Natural killer cell (primary cell): ENCODE measurements around the gene LRIG1. TPM values are rescaled to one million over a fixed set of nuclear protein-coding genes. Genes with fewer than 3 reads are reported as not detected.

Experiments
- ATAC-seq, 3 donors: fragments of 150-1000 bp in 2 of 3; fragments of 200-7000 bp in 1 of 3; cut with Tn5 transposase; 1 replicate in 1 of 3; 2 replicates in 2 of 3; pipeline ENCODE4 v1.10.0; 2021; ENCODE audit warnings: mild to moderate bottlenecking in 2 of 3, moderate library complexity in 2 of 3
- DNase-seq, 2 donors: peaks; one replicate each; pipeline versions ENCODE4 v3.0.0 to v3.0.0-alpha.2; 2013 to 2021; ENCODE audit warnings: mixed read lengths in 1 of 2
- H3K27ac ChIP-seq: one replicate; pipeline ENCODE4 v1.5.1; 2013; ENCODE audit warnings: mild to moderate bottlenecking, low read length
- H3K27me3 ChIP-seq: one replicate; pipeline ENCODE4 v1.6.1; 2013; ENCODE audit warnings: low read length; ENCODE audit not compliant: control insufficient read depth, insufficient read depth
- H3K36me3 ChIP-seq: one replicate; pipeline ENCODE4 v1.6.1; 2013; ENCODE audit warnings: low read length; ENCODE audit not compliant: control insufficient read depth, insufficient read depth
- H3K4me1 ChIP-seq: one replicate; pipeline ENCODE4 v1.6.1; 2013; ENCODE audit warnings: low read length; ENCODE audit not compliant: control insufficient read depth, insufficient read depth
- H3K4me3 ChIP-seq: one replicate; pipeline ENCODE4 v1.5.1; 2013; ENCODE audit warnings: low read length
- H3K9me3 ChIP-seq: one replicate; pipeline ENCODE4 v1.6.1; 2013; ENCODE audit warnings: low read length; ENCODE audit not compliant: control insufficient read depth, insufficient read depth
- H3K27ac Mint-ChIP-seq, 2 donors: one replicate each; pipeline ENCODE4 v1.8.0; 2022; ENCODE audit warnings: mild to moderate bottlenecking in 2 of 2, mixed read lengths in 2 of 2, moderate library complexity in 1 of 2
- H3K27me3 Mint-ChIP-seq, 2 donors: one replicate each; pipeline ENCODE4 v1.8.0; 2022; ENCODE audit warnings: low read depth in 2 of 2, mixed read lengths in 2 of 2
- H3K36me3 Mint-ChIP-seq: one replicate; pipeline ENCODE4 v1.8.0; 2022; ENCODE audit warnings: mixed read lengths
- H3K4me1 Mint-ChIP-seq, 2 donors: one replicate each; pipeline ENCODE4 v1.8.0; 2022; ENCODE audit warnings: mixed read lengths in 2 of 2
- H3K4me3 Mint-ChIP-seq: one replicate; pipeline ENCODE4 v1.8.0; 2022; ENCODE audit warnings: mild to moderate bottlenecking, moderate library complexity, mixed read lengths
- H3K9me3 Mint-ChIP-seq, 2 donors: one replicate each; pipeline ENCODE4 v1.8.0; 2022; ENCODE audit warnings: mixed read lengths in 2 of 2
- WGBS: methylation state at CpG from one replicate; pipeline ENCODE4 v1.1.7; 2013; ENCODE audit warnings: missing lambda C conversion rate; ENCODE audit not compliant: insufficient coverage; 5-methylcytosine and 5-hydroxymethylcytosine counted together
- intact Hi-C: fragments of 100-400 bp; cut with micrococcal nuclease; formaldehyde crosslinking; loops from one replicate; pipeline ENCODE4 v1.14.2; 2022
- total RNA-seq, 4 donors: library from RNA; stranded (reverse); fragments of 120-200 nt in 1 of 4; gene quantifications; one replicate each; pipeline versions ENCODE4 v1.2.3 to v1.2.4, GENCODE V29; 2013 to 2022
- TF ChIP-seq, protein P1 (sequence below): fragments of 200-600 bp; IDR thresholded peaks from one replicate; pipeline ENCODE4 v1.8.0; 2022; ENCODE audit warnings: antibody characterized with exemption

Gene LRIG1
- total RNA-seq, 3 donors from 2014 or later (not counting 1 experiment from before 2014, with no cell fraction given): 5.5 to 10.6 (median 8.5) TPM

DNA sequence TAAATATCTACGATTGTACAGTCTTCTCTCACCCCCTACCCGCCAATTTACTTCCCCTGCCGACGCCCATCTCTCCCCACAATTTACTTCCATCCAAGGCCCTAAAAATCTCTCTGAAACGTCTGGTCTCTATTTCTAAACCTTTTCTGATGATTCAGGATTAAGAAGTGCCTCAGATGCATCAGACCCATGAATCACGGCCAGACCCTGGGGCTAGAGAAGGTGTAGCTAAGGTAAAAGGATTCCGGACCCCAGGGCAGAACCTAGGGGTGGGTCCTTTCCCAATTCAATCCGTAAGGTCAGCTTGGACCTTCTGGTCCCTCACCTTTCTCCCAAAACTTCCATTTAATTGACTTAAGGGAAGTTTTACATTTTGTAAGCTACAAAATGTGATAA lies 46.4 kb downstream of the LRIG1 start:
- intact Hi-C loops: loop anchor here (10.0 kb wide), 1 partner anchor 50 kb away; the partner anchor contains the start of gene LRIG1
- Mint-ChIP-seq H3K4me1 (peaks cover 18 to 23% of the 10 kb centered on the region in 2 donors), H3K27me3 (peaks cover 15 to 32% of the 10 kb centered on the region in 2 donors), H3K9me3 (no peaks in the 10 kb centered on the region), H3K36me3 (no peaks in the 10 kb centered on the region), H3K27ac (no peak overlapping the region), H3K4me3 (no peak overlapping the region)
- 90% methylated on average over 7 of the region's 8 CpGs for WGBS
- no peak overlapping the region for H3K4me3 ChIP-seq
- ATAC-seq (no peak), DNase-seq (no peak)
- no peak overlapping the region for H3K27ac ChIP-seq
- H3K27me3 ChIP-seq: no peaks in the 10 kb centered on the region
- no peaks in the 10 kb centered on the region for H3K9me3 ChIP-seq
- peaks cover 15% of the 10 kb centered on the region for H3K4me1 ChIP-seq
- peaks cover 3% of the 10 kb centered on the region for H3K36me3 ChIP-seq
- TF ChIP-seq, protein P1, sequence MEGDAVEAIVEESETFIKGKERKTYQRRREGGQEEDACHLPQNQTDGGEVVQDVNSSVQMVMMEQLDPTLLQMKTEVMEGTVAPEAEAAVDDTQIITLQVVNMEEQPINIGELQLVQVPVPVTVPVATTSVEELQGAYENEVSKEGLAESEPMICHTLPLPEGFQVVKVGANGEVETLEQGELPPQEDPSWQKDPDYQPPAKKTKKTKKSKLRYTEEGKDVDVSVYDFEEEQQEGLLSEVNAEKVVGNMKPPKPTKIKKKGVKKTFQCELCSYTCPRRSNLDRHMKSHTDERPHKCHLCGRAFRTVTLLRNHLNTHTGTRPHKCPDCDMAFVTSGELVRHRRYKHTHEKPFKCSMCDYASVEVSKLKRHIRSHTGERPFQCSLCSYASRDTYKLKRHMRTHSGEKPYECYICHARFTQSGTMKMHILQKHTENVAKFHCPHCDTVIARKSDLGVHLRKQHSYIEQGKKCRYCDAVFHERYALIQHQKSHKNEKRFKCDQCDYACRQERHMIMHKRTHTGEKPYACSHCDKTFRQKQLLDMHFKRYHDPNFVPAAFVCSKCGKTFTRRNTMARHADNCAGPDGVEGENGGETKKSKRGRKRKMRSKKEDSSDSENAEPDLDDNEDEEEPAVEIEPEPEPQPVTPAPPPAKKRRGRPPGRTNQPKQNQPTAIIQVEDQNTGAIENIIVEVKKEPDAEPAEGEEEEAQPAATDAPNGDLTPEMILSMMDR: no peak

DNA sequence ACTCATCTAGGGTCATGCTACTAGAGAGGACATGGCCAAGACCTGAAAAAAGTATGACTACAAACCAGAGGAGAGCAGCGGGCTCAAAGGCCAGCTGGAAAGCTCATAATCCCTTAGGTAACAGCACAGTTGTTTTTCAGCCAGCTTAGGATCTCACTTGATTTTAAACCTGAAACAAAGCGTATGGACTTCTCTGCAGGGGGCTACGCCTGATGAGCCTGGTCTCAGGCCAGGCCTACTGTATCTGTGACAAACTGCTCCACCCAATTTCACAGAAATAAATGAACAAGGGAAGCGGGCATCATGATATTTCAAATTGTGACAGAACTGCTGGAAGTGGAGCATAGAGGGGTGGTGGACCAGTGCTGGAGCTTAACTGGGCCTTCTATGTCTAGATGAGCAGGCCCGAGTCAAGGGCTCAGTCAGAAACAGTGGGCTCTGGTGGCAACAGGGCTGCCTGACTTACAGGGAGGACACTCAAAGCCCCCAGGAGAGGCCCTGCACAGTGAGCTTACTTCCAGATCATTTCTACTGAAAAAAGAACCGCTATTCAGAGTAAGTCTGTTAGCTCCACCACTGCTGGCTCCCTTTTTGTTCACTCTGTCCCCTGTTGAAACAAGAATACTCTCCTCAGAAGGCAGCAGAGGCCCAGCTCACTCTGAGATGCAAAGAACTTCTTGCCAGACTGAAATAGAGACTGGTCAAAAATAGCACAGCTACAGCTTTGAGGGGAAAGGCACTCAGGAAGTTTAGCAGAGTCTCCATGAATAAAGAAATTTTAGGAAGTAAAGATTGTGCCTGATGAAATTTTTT lies 47.0 kb downstream of the LRIG1 start:
- no peak for DNase-seq
- Histone ChIP-seq H3K36me3 (peaks cover 3% of the 10 kb centered on the region), H3K9me3 (no peaks in the 10 kb centered on the region), H3K4me3 (no peak overlapping the region), H3K27me3 (no peaks in the 10 kb centered on the region), H3K27ac (no peak overlapping the region), H3K4me1 (peaks cover 15% of the 10 kb centered on the region)
- Mint-ChIP-seq H3K36me3 (no peaks in the 10 kb centered on the region), H3K27me3 (peaks cover 13 to 32% of the 10 kb centered on the region in 2 donors), H3K4me1 (peaks cover 18 to 23% of the 10 kb centered on the region in 2 donors), H3K4me3 (no peak overlapping the region), H3K27ac (no peak overlapping the region), H3K9me3 (no peaks in the 10 kb centered on the region)
- ATAC-seq: no peak
- intact Hi-C loops: loop anchor here (10.0 kb wide), 1 partner anchor 51 kb away; the partner anchor contains the start of gene LRIG1
- 98% methylated on average over 6 of the region's 6 CpGs for WGBS
- TF ChIP-seq, protein P1: no peak

DNA sequence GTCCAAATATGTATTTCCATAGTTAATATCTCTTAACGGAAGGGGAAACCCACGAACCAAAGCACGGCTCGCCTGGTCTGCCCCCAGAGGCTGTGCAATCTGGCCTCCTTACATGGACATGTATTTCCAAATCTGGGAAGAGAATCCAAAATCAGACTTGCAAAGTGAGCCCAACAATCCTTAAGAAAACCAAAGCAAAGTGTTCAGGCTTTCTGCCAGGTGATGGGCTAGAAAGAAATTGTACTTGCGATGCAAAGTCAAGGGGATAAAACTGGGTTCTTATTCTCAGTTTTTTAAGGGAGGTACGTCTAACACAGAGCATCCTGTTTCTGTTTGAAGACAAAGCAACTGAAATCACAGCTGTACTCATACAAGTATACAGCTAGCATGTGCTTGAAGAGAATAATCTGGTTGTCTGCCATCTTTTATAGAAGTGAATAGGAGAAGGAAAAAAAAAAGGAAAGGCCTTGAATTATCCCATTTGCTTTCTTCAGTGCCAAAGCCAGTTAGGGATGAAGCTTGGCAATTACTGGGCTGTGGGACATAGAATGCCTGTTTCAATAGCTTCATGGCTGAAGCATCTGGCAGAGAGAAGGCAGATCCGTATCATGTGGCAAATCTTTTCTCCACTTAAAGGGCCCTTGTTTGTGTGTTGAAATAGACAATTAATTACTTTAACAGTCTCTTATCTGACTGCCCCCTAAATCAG lies 48.4 kb downstream of the LRIG1 start:
- H3K9me3 Mint-ChIP-seq: no peaks in the 10 kb centered on the region
- Histone ChIP-seq H3K4me3 (no peak overlapping the region), H3K9me3 (no peaks in the 10 kb centered on the region), H3K4me1 (peaks cover 15% of the 10 kb centered on the region), H3K36me3 (peaks cover 3% of the 10 kb centered on the region), H3K27me3 (no peaks in the 10 kb centered on the region), H3K27ac (no peak overlapping the region)
- peaks cover 13 to 31% of the 10 kb centered on the region in 2 donors for H3K27me3 Mint-ChIP-seq
- H3K4me1 Mint-ChIP-seq: peaks cover 17 to 22% of the 10 kb centered on the region in 2 donors
- no peak for DNase-seq
- intact Hi-C loops: loop anchor here (10.0 kb wide), 1 partner anchor 52 kb away; the partner anchor contains the start of gene LRIG1
- no peaks in the 10 kb centered on the region for H3K36me3 Mint-ChIP-seq
- H3K27ac Mint-ChIP-seq: no peak overlapping the region
- TF ChIP-seq, protein P1: no peak
- 95% methylated on average over 6 of the region's 7 CpGs for WGBS
- ATAC-seq: no peak
- no peak overlapping the region for H3K4me3 Mint-ChIP-seq
